Anterior cingulate cortex (tissue), 58 donors: Measurements from ENCODE around the gene ITPK1.

Experiments used
- DNase-seq, 58 donors: peaks; one replicate each; lab custom pipeline; 2025; lab: John Stamatoyannopoulos, UW

Gene ITPK1

GRCh38 chr14:93033983-93034670, 81.6 kb downstream of the ITPK1 start:
- DNase-seq: peak in 32 of 58 donors; percentile 20 to 74 (median 43)

- no peak for DNase-seq
Observed at GRCh38 chr14:93033084-93033982, 82.4 kb downstream of the ITPK1 start.

- DNase-seq: no peak
Observed at GRCh38 chr14:93032421-93032936, 83.2 kb downstream of the ITPK1 start.

- no peak for DNase-seq
Observed at GRCh38 chr14:93031505-93032315, 84.0 kb downstream of the ITPK1 start.

- DNase-seq: no peak
Observed at GRCh38 chr14:93030761-93031160, 85.0 kb downstream of the ITPK1 start.

- DNase-seq: peak in 40 of 58 donors; percentile 19 to 87 (median 50)
Observed at GRCh38 chr14:93029911-93030508, 85.7 kb downstream of the ITPK1 start.

- no peak for DNase-seq
Observed at GRCh38 chr14:93029417-93029816, 86.3 kb downstream of the ITPK1 start.

- peak in 1 of 58 donors; percentile 30 for DNase-seq
Observed at GRCh38 chr14:93028724-93029076, 87.0 kb downstream of the ITPK1 start.

- no peak for DNase-seq
Observed at GRCh38 chr14:93027810-93028723, 87.7 kb downstream of the ITPK1 start.

GRCh38 chr14:93026339-93026738, 89.4 kb downstream of the ITPK1 start:
- DNase-seq: no peak

GRCh38 chr14:93025055-93025454, 90.7 kb downstream of the ITPK1 start:
- DNase-seq: no peak

- no peak for DNase-seq
Observed at GRCh38 chr14:93024493-93024892, 91.2 kb downstream of the ITPK1 start.

- no peak for DNase-seq
Observed at GRCh38 chr14:93023802-93024434, 91.8 kb downstream of the ITPK1 start.

- peak in 17 of 58 donors; percentile 24 to 55 (median 42) for DNase-seq
Observed at GRCh38 chr14:93023039-93023438, 92.7 kb downstream of the ITPK1 start.

- peak in 54 of 58 donors; percentile 27 to 94 (median 80) for DNase-seq
Observed at GRCh38 chr14:93019970-93020369, 95.8 kb downstream of the ITPK1 start.

GRCh38 chr14:93019367-93019843, 96.3 kb downstream of the ITPK1 start:
- DNase-seq: peak in 23 of 58 donors; percentile 16 to 71 (median 40)

- no peak for DNase-seq
Observed at GRCh38 chr14:93018366-93018765, 97.4 kb downstream of the ITPK1 start.

- DNase-seq: no peak
Observed at GRCh38 chr14:93017898-93018297, 97.8 kb downstream of the ITPK1 start.
